GM19438 (cell line): ENCODE results near the gene DRD3.

Experiments
- ATAC-seq: cut with Tn5 transposase; IDR thresholded peaks from one replicate; pipeline ENCODE4 v1.9.1; 2021; ENCODE audit warnings: low read depth; ENCODE audit not compliant: unreplicated experiment

Gene DRD3

GRCh38 chr3:114178770-114179368 lies at the start of gene DRD3:
Gene DRD3 (minus strand): TSS chr3:114179052. CDS start chr3:114171992, 7,060 bp downstream.
- ATAC-seq: no peak

DNA sequence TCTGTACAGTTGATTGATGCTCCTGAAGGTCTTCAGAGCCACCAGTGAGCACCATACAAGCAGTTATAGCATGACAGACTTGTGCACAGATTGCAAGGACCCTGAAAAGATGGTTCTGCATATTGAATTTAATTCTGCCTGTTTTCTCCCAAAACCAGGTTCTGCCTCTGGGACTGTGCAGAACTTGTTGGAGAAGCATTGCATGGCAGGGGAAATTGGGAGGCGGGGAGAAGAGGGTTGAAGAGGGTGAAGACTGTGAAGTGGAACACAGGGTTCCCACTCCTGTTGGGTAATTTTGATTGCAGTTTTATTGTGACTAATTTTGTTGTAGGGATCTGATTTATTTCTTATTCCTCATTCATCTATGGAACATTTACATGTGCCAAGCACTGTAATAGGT lies 48.2 kb upstream of the DRD3 start:
- no peak for ATAC-seq

GRCh38 chr3:114226313-114226712 lies 47.5 kb upstream of the DRD3 start:
- ATAC-seq: no peak

DNA sequence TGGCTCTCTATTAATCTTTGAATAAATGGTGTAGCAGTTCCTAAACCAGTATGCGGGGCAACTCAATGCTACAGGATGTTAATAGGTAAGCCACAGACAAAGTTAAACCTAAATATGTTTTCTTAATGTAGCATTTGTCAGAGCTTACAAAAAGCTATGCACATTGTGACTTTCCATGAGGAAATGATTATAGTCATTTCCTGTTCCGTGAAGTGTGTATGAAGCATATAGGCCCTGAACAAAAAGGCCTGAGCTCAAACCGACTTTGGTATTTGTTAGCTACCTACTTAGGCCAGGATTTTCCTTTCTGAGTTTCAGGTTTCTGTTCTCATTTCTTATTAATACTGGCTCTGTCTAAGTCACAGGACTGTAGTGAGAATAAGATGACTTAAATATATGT lies 44.3 kb upstream of the DRD3 start:
- ATAC-seq: peak; percentile 94

DNA sequence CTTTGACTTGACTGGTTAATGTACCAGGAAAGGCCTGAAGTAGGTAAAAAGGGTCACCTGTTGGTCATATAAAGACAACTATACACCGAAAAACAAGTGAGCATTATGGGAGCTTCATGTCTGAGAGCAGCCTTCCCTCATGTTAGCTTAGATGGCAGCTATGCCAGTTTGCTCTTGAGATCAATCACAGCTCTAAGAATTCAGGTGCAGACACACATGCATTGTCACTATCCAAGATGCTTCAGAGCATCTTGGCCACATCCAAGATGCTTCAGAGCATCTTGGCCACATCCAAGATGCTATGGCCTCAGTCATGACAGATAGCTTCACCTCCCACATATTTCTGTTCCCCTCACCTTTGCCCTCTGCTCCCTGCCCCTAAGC lies 43.0 kb upstream of the DRD3 start:
- no peak for ATAC-seq

- ATAC-seq: no peak
These were observed 42.5 kb upstream of the DRD3 start for GRCh38 chr3:114221165-114221880.

- no peak for ATAC-seq
These were observed 40.9 kb upstream of the DRD3 start for GRCh38 chr3:114219741-114220140.

DNA sequence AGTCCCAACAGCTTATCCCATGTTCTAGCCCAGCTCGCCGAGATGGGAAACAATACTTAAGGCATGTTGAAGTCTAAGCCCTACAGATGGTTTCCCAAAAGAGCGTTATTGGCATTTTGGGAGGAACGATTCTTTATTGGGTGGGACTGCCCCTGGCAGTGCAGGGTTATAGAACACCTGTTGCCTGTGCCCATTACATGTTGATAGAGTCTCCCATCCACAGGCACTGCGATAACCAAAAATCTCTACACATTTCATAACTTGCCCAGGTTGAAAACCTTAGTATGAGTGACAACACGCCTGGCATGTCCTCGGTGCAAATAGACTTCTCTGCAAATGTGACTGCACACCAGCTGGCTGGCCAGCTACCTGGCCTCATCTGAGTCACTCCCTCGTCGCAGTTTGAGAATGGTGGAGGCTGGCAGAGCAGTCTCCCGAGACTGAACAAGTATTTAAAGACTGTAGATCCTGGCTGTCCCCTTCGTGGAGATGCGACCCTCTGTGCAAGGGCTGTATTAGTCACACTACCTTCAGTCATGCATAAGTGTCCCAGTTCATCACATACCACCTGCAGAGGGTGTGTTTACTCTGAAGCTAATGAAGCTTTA lies 39.8 kb upstream of the DRD3 start:
- ATAC-seq: no peak

GRCh38 chr3:114218006-114218405 lies 39.2 kb upstream of the DRD3 start:
- ATAC-seq: no peak

DNA sequence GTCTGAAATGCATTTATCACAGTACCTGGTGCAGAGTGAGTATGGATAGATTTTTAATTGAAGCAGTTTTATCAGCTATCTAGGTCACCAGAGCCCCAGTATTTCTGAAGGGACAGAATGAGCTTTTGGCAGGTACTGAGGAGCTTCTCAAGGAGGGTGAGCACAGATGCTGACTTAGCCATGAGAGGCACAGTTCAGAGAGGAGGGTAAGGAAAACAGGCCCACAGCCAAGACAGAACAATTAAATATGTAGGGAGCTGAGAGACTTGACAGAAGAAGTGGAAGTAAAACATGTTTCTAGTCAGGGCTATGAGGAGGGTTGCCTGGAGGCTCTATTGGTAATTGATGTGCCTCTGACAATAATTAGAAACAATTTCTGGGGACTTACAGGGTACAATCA lies 38.4 kb upstream of the DRD3 start:
- ATAC-seq: no peak

GRCh38 chr3:114216186-114216970 lies 37.5 kb upstream of the DRD3 start:
- ATAC-seq: no peak

- no peak for ATAC-seq
These were observed 35.9 kb upstream of the DRD3 start for GRCh38 chr3:114214542-114215341.

GRCh38 chr3:114213627-114214541 lies 35.0 kb upstream of the DRD3 start:
- peak; percentile 82 for ATAC-seq

- ATAC-seq: peak; percentile 5
These were observed 34.4 kb upstream of the DRD3 start for GRCh38 chr3:114213292-114213626.

DNA sequence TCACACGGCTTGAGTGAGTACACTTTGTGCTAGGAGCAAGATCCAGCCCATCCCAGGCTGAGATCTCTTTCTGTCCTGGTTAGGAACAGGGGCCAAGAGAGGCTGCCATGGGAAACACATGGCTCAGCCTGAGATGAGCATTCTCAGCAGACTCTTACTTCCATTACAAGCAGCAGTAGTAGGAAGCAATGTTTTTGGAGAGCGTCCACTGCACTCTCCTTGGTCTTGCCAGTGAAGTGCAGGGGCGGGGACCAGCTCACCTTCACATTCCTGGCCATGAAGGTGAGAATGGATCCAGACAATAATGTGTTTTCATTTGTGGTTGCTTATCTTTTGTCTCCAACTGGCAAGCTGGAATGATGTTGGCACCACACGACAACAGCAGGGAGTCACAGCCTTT lies 33.8 kb upstream of the DRD3 start:
- ATAC-seq: no peak

DNA sequence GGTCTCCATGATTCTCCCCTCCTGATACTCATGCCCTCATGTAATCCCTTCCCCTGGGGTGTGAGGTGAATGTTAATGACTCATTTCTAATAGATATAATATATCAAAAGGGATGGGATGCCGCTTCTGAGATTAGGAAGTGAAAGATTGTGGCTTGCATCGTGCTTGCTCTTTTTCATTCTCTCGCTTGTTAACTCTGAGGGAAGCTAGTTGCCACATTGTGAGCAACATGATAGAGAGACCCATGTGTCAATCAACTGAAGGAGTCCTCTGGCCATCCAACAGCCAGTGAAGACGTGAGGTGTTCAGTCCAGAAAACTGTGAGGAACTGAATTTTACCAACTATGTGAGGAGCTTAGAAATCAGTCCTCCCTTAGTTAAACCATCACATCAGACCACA lies 28.9 kb upstream of the DRD3 start:
- peak; percentile 84 for ATAC-seq

- no peak for ATAC-seq
These were observed 27.5 kb upstream of the DRD3 start for GRCh38 chr3:114206342-114206741.

DNA sequence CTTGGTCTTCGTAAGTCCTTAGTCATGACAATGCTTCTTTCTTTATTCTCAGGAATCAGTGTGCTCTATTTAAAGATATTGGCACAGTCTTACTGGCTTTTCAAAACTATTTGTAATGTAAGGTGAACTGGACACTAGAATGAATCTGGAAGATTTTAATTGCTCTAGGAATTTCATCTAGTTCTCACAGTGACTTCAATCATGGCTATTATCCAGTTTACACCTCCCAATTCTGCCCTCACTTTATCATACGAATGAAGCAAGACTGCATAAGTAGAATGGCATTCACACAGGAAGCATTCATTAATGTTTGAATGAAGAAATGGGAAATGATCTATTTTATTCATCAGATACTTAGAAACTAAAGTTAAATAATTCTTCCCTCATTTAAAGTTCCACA lies 26.7 kb upstream of the DRD3 start:
- no peak for ATAC-seq

DNA sequence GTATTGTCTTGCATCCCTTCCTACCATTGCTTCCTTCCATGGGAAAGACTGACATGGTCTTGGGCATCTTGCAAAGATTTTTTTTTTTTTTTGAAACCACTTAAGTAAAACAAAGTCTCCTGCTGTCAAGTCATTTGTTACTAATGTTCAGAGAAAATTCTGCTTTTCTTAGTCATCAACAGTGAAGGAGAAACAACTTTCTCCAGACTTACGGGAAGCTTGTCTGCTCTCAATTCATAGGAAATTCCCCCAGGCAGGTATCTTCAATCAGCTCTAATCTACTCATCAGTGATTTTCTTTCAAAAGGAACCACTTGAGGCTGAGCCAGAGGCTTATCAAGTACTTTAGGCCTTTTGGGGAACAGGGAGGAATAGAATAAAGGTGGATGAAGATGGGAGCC lies 15.9 kb upstream of the DRD3 start:
- ATAC-seq: no peak

GRCh38 chr3:114192136-114192535 lies 13.3 kb upstream of the DRD3 start:
- no peak for ATAC-seq
